Ishikawa (cell line): Measurements from ENCODE around the gene RASSF5.

Experiments
- CEBPB ChIP-seq: IDR thresholded peaks from 2 replicates; pipeline ENCODE4 v1.6.1; 2012
- EGR1 ChIP-seq: IDR thresholded peaks from 2 replicates; pipeline ENCODE4 v1.6.1; 2012
- EP300 ChIP-seq: IDR thresholded peaks from 2 replicates; pipeline ENCODE4 v1.6.1; 2012; ENCODE audit warnings: borderline replicate concordance
- MAX ChIP-seq: IDR thresholded peaks from 2 replicates; pipeline ENCODE4 v1.6.1; 2012
- NFIC ChIP-seq: IDR thresholded peaks from 2 replicates; pipeline ENCODE4 v1.6.1; 2012
- TAF1 ChIP-seq: IDR thresholded peaks from 2 replicates; pipeline ENCODE4 v1.6.1; 2012; ENCODE audit warnings: low read depth, mild to moderate bottlenecking
- TCF12 ChIP-seq: IDR thresholded peaks from 2 replicates; pipeline ENCODE4 v1.6.1; 2012; ENCODE audit warnings: low read depth
- ZBTB7A ChIP-seq: IDR thresholded peaks from 2 replicates; pipeline ENCODE4 v1.6.1; 2012; ENCODE audit warnings: low read depth
- TF ChIP-seq, protein P1 (sequence below): IDR thresholded peaks from 2 replicates; pipeline ENCODE4 v1.6.1; 2012; ENCODE audit warnings: low read depth, mild to moderate bottlenecking

DNA sequence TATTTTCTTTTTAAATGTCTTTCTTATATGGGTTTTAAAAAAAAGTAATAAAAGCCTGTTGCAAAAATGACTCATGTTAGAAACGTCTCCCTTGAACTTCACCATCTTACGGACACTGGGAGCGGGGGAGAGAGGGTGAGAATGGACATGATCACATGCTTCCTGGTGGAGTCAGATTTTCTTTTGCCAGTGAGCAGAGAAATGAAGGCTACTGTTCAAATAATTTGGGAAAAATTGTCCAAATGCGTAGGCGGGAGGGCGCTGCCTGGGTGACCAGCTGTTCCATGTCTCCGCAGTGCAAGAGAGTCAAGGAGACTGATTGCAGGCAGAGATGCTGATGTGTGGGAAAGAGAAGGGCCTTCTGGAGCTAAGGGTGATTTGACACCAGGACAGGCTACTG is 81.9 kb downstream of the RASSF5 start:
- no peak for TF ChIP-seq TAF1
- no peak for TF ChIP-seq MAX
- TF ChIP-seq EGR1 = no peak
- TF ChIP-seq EP300 = no peak
- TF ChIP-seq ZBTB7A = no peak
- no peak for TF ChIP-seq CEBPB
- no peak for TF ChIP-seq TCF12
- no peak for TF ChIP-seq NFIC
- TF ChIP-seq, protein P1, sequence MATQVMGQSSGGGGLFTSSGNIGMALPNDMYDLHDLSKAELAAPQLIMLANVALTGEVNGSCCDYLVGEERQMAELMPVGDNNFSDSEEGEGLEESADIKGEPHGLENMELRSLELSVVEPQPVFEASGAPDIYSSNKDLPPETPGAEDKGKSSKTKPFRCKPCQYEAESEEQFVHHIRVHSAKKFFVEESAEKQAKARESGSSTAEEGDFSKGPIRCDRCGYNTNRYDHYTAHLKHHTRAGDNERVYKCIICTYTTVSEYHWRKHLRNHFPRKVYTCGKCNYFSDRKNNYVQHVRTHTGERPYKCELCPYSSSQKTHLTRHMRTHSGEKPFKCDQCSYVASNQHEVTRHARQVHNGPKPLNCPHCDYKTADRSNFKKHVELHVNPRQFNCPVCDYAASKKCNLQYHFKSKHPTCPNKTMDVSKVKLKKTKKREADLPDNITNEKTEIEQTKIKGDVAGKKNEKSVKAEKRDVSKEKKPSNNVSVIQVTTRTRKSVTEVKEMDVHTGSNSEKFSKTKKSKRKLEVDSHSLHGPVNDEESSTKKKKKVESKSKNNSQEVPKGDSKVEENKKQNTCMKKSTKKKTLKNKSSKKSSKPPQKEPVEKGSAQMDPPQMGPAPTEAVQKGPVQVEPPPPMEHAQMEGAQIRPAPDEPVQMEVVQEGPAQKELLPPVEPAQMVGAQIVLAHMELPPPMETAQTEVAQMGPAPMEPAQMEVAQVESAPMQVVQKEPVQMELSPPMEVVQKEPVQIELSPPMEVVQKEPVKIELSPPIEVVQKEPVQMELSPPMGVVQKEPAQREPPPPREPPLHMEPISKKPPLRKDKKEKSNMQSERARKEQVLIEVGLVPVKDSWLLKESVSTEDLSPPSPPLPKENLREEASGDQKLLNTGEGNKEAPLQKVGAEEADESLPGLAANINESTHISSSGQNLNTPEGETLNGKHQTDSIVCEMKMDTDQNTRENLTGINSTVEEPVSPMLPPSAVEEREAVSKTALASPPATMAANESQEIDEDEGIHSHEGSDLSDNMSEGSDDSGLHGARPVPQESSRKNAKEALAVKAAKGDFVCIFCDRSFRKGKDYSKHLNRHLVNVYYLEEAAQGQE = no peak
